Prostate gland (tissue), 2 donors: ENCODE measurements around the gene LGALS3BP.

Source experiments
- CTCF ChIP-seq, 4 experiments: fragments of 200-600 bp in 2 of 4; fragments of 450-650 bp in 2 of 4; sonication (generic) in 2 of 4; IDR thresholded peaks; 1 replicate in 3 of 4; 2 replicates in 1 of 4; pipeline ENCODE4 v1.5.1; 2016 to 2019; ENCODE audit warnings: antibody characterized with exemption in 4 of 4, mild to moderate bottlenecking in 2 of 4, moderate library complexity in 2 of 4
- POLR2A ChIP-seq: fragments of 450-650 bp; IDR thresholded peaks from one replicate; pipeline ENCODE4 v1.6.1; 2016; ENCODE audit warnings: antibody characterized with exemption, mild to moderate bottlenecking

GRCh38 chr17:79012563-79013134, 32.9 kb upstream of the LGALS3BP start:
- TF ChIP-seq POLR2A: no peak
- no peak for TF ChIP-seq CTCF (IDR thresholded peaks at IDR 0.05)
